NCI-H526 treated with DMSO at 0.1 percent for 48 hours (cell line): Measurements from ENCODE around the gene FOXRED2.

Experiments used
- DNase-seq: peaks from one replicate; lab custom pipeline; 2025; lab: John Stamatoyannopoulos, UW

The FOXRED2 gene

GRCh38 chr22:36514766-36515165 lies 7.9 kb upstream of the FOXRED2 start:
- no peak for DNase-seq

DNA sequence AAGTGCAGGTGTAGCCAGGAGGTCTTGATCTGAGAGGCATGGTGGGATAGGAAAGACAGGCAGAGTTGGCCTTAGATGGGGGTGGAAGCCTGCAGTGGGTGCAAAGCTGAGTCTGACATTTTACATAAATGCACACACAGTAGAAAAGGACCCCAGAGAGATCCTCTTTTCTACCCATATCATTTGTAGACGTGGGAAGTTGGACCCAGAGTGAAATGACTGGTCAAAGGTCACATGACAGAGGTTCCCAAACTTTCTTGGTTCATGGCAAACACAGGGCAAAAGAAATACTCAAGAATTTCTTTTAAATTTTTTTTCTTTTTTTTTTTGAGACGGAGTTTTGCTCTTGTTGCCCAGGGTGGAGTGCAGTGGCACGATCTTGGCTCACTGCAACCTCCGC lies 6.2 kb upstream of the FOXRED2 start:
- DNase-seq = no peak

DNA sequence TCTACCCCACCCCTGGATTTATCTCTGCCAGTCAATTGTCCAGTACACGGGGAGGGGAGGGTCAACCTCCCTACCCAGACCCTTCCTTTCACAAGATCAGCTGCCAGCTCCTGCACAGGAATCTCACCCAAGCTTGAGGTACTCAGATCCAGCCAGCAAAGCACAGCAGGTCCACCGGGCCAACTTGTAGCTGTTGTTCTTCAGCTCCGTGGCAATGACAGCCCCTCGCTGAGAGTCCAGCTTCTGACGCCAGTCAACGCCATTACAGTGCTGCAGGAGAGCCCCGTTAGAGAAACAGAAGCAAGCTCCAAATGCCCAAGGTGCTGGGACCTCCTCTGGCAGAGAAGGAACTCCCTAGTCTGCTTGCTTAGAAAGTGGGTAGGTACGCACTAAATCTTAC lies 5.5 kb upstream of the FOXRED2 start:
- DNase-seq = no peak

DNA sequence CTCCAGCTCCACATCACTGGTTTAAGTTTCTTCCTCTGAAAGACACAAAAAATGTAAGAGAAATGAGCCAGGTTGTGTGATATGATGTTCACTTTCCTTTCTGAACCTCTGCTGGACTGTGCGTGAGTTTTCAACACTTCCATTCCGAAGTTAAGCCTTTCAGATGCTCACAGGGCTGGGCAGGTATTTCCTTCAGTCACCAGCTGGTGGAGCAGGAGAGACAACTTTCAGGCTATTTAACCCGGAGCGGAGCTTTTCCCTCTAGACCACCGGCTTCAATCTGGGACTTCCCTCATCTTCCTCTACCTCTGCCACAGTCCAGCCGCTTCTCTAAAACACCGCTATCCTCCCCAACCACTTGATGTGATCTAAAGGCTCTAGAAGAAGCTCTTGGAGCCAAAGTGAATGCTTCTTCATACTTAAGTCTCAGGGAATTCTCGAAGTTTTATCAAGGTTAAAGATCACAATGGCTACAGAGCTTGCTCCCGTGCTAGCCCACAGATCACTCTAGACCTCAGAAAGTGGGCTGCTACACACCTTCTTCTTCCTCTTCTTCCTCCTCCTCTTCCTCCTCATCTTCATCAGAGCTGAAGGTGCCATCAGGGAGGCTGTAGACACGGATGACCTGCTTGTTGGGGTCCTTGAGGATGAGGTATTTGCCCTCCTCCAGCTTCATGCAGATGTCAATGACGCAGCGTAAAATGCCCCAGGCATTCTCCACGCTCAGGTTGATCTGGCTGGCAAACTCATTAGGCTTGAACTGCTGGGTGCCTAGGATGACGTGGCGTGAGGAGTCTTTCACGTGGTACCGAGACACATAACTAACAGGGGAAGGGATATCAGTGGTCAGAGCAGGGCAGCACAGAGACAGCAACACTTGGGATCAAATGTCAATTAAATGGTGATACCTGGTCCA lies 4.4 kb upstream of the FOXRED2 start:
- DNase-seq = no peak

GRCh38 chr22:36510384-36510783 lies 3.5 kb upstream of the FOXRED2 start:
- no peak for DNase-seq

DNA sequence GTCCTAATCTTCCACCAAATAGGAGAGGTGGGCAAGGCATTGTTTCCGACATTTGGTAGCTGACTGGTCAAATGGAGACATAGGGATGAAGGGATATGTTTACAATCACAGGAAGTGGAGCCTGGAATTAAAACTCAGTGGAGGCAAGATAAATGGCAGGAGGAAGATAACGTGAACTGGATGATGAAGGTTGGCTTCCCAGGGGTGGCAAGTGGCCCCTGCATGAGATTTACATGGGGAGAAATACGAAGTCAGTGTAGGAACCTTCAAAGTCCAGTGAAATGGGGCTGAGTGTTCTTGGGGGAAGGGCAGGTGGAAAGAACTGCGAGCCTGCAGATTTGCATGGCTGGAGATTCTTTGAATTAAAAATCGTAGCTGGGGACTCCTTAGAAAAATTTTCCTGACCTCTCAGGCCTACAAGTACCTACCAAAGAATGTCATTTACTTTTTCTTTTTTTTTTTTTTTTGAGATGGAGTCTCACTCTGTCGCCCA lies 724 bp upstream of the FOXRED2 start:
- no peak for DNase-seq

DNA sequence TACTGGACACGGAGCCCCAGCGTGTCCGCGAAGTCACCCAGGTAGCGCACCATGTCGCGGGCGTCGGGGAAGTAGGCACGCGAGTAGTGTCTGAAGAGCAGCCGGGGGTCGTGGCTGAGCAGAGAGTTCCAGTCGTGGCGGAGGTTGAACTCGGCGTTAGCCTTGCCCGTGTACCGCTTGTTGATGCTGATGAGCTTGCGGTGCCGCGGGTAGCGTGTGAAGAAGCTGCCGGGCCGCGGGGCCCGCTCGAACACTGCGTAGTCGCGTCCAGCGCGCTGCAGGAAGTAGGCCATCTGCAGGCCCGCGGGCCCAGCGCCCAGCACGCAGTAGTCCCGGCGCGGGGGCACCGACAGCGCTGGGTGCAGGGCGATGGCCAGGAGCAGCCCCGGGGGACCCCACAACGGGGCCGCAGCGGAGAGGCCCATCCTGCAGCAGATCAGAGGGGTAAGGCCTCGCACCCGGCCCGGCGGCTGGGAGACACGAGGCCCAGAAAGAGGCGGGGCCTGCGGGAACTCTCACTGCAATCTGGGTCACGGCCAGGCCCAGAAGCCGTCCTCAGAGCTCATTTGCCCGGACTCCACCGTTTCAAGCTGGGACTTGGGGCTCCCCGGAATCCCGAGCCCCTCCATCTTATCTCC lies 723 bp downstream of the FOXRED2 start:
- no peak for DNase-seq

GRCh38 chr22:36497910-36498665 lies 8.8 kb downstream of the FOXRED2 start:
- DNase-seq = no peak

DNA sequence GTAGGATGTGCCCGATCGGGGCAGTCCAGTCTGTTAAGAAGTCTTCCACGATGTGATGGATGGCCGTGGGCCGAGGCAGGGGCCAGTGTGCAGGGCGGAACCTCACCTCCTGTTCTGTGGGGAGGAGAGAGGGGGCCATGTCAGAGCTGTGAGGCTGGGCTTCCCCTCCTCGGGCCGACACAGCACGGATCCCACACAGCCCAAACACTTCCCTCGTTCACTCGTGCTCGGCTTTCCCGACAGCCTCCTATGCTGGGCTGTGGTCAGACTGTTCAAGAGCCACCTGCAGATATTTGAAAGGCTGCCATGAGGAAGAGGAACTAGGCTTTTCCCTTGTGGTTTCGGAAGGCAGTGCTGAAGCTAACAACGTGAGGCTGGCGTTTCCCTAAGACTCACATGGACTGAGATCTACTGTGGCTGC lies 13.1 kb downstream of the FOXRED2 start:
- no peak for DNase-seq

- DNase-seq = no peak
These were observed 14.7 kb downstream of the FOXRED2 start for GRCh38 chr22:36492109-36492508.

DNA sequence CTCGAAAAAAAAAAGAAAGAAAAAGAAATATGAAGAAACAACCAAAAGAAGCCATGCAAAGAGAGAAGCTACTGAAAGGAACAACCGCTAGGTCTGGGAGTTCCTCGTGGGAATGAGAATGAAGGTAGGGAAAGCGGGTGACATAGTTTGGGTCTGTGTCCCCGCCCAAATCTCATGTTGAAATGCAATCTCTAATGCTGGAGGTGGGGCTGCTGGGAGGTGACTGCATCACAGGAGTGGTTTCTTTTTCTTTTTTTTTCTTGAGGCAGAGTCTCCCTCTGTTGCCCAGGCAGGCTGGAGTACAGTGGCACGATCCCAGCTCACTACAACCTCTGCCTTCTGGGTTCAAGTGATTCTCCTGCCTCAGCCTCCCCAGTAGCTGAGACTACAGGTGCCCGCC lies 15.7 kb downstream of the FOXRED2 start:
- DNase-seq = no peak

DNA sequence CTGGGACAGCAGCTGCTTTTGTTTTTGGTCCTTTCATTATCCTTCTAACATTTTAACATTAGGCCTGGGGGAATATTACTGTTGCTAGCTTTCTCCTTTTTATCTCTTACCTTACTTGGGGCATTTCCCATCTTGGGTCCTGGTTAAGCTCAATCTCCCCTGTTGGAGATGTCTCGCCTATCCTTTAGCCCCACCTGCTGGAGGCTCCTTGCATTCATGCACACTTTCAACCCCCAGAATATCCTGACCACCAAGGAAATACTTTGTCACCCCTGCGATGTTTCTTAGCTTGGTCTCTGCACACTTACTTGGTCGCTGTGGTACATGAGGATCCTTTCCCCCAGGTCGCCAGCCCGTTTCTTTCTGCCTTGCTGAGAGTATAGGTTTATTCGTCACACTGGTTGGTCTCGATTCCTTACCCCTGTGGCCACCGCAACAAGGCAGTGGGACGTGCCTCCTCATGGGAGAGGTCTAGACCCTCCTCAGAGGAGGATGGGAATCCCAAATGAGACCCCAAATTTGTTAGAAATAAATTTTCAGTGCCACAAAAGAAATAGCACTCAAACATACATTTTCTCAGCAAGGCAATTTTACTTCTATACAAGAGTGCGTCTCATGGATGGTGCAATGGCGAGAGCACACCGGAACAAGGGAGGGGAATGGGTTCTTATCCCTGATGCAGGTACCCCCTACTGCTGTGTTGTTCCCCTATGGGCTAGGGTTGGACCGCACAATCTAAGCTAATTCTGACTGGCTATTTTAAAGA lies 20.0 kb downstream of the FOXRED2 start:
- no peak for DNase-seq

- DNase-seq = peak; percentile 72
These were observed 25.3 kb downstream of the FOXRED2 start, which contains the start of gene TXN2 for GRCh38 chr22:36481393-36482168. Gene TXN2, minus strand, starts transcription at chr22:36481640. Its CDS starts 803 bp downstream, at chr22:36480837.

GRCh38 chr22:36480941-36481392 lies 25.9 kb downstream of the FOXRED2 start:
- DNase-seq = no peak

DNA sequence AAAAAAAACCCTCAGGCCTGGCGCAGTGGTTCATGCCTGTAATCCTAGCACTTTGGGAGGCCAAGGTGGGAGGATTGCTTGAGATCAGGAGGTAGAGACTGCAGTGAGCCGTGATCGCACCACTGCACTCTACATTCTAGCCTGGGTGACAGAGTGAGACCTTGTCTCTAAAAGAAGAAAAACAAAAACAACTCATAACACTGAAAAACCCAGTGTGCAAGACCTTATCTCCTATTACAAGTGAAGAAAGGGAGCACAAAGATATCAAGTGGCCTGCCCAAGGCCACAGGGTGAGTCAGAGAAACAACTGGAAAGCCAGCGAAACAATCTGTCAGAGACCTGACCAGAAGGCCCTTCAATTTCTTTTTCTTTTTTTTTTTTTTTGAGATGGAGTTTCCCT lies 27.9 kb downstream of the FOXRED2 start:
- no peak for DNase-seq

DNA sequence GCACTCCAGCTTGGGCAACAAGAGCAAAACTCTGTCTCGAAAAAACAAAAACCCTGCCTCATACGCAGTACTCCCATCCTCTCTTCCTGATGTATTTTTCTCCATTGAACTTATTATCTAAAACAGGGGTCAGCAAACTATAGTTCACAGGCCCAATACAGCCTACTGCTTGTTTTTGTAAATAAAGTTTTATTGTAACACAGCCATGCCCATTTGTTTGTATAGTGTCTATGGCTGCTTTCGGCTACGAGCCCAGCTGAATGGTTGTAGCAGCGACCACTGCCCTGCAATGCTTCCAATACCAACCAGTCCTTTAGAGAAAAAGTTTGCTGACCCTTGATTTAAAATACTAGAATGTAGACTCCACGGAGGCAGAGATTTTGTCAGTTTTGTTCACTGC lies 31.5 kb downstream of the FOXRED2 start:
- DNase-seq = no peak

GRCh38 chr22:36472689-36473088 lies 34.2 kb downstream of the FOXRED2 start:
- no peak for DNase-seq

- DNase-seq = no peak
These were observed 35.5 kb downstream of the FOXRED2 start for GRCh38 chr22:36471341-36471821.

DNA sequence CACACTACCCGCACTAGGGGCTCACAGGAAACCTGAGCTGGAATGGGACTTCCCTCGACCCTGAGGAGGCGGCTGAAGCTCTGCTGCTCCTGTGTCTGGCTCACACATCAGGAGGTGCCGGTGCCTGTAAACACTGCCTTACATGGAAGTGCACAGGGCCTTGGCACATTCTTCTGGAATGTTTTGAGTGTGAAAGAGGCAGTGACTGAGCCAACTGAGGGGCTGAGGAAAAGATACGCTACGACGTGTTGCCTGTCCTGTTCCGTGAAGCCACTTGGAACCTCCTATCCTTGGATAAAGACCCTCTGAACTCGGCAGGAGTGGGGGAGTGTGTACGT lies 35.9 kb downstream of the FOXRED2 start:
- DNase-seq = no peak

- peak; percentile 12 for DNase-seq
These were observed 36.5 kb downstream of the FOXRED2 start for GRCh38 chr22:36470162-36470993.
